IPS-20b (cell line): ENCODE measurements around the gene CWF19L2.
A peak's percentile ranks its signal among the peaks of the same experiment; 100 is the strongest.
"Not testable (repeated sequence)": the region's sequence is repeated elsewhere in the genome, so short reads cannot be mapped to it uniquely, and the experiment has no call there.

ENCODE experiments used
- H3K27ac ChIP-seq: one replicate; pipeline ENCODE4 v1.5.1; 2013; ENCODE audit warnings: low read length
- H3K27me3 ChIP-seq: 2 replicates; pipeline ENCODE4 v1.6.1; 2013; ENCODE audit warnings: mild to moderate bottlenecking, low read length, inconsistent platforms; ENCODE audit not compliant: insufficient read depth
- H3K36me3 ChIP-seq: 2 replicates; pipeline ENCODE4 v1.6.1; 2013; ENCODE audit warnings: low read depth, mild to moderate bottlenecking, inconsistent platforms, low read length, moderate library complexity; ENCODE audit not compliant: insufficient read depth
- H3K4me1 ChIP-seq: 2 replicates; pipeline ENCODE4 v1.6.1; 2013; ENCODE audit warnings: mild to moderate bottlenecking, control low read depth, inconsistent platforms, low read length, moderate library complexity; ENCODE audit not compliant: insufficient read depth
- H3K4me3 ChIP-seq: 2 replicates; pipeline ENCODE4 v1.5.1; 2013; ENCODE audit warnings: mild to moderate bottlenecking, low read length, inconsistent platforms
- H3K9ac ChIP-seq: 2 replicates; pipeline ENCODE4 v1.6.1; 2013; ENCODE audit warnings: low read depth, mild to moderate bottlenecking, inconsistent platforms, low read length, moderate library complexity
- H3K9me3 ChIP-seq: 2 replicates; pipeline ENCODE4 v1.6.1; 2013; ENCODE audit warnings: mild to moderate bottlenecking, low read depth, low read length, inconsistent platforms; ENCODE audit not compliant: insufficient read depth

CWF19L2 gene

GRCh38 chr11:107473792-107474191 is 16.2 kb upstream of the CWF19L2 start:
- no peak overlapping the region for H3K27ac ChIP-seq
- H3K4me1 ChIP-seq = no peaks in the 10 kb centered on the region
- no peaks in the 10 kb centered on the region for H3K27me3 ChIP-seq
- H3K4me3 ChIP-seq = no peak overlapping the region
- H3K9me3 ChIP-seq = no peaks in the 10 kb centered on the region
- H3K36me3 ChIP-seq = no peaks in the 10 kb centered on the region
- no peak overlapping the region for H3K9ac ChIP-seq

DNA sequence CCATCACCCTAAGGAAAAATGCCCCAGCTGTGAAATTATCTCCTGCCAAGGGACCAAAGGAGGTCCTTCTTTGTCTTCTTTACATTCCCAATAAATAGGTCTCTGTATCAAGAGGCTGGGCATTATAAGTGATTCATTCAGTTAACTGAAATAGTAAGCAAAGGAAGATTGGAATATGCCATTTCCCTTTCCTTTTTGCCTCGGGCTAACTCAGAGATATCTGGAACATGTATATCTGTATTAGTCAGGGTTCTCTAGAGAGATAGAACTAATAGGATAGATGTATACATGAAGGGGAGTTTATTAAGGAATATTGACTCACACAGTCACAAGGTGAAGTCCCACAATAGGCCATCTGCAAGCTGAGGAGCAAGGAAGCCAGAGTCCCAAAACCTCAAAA is 15.3 kb upstream of the CWF19L2 start:
- Histone ChIP-seq H3K36me3 (no peaks in the 10 kb centered on the region), H3K9me3 (no peaks in the 10 kb centered on the region), H3K27ac (no peak overlapping the region), H3K27me3 (no peaks in the 10 kb centered on the region), H3K4me3 (no peak overlapping the region), H3K9ac (no peak overlapping the region), H3K4me1 (no peaks in the 10 kb centered on the region)

DNA sequence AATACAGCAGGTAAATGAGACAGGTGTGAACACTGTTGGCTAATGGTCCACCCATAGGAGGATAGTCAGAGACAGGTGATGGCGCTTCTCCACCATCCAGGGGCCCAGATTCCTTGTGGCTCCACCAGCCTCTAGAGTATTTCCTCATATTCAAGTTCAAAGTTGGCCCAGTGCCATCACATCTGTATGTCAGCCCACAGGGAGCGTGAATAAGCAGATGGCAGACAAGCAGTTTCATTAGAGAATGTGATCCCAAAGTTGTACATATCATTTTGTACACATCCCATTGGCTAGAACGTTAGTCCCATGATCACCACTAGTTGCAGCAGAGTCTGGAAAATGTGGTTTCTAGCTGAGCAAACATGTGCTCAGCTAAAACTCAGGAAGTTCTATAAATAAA is 11.0 kb upstream of the CWF19L2 start:
- Histone ChIP-seq H3K9me3 (no peaks in the 10 kb centered on the region; the same call in 1 of the 2 replicates), H3K4me1 (no peaks in the 10 kb centered on the region), H3K4me3 (no peak overlapping the region), H3K9ac (no peak overlapping the region), H3K36me3 (no peaks in the 10 kb centered on the region), H3K27ac (no peak overlapping the region), H3K27me3 (no peaks in the 10 kb centered on the region)

DNA sequence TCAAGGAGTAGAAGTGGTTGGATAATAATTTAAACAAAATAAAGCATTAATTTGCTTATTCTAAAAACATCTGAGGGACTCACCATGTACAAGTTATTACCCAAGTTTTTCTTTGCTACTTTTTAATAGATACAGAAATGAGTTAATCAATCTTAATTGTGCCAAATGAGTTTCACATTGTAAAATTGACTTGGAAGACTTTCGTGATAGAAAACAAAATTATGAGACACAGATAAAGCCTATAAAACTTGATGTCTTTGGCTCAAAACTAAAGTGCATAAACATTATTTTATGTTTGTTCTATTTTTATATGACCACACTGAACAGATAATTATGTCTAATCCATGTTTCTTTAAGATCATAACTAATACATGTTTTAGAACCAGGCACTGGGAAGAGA is 10.1 kb upstream of the CWF19L2 start:
- H3K27ac ChIP-seq = no peak overlapping the region
- no peak overlapping the region for H3K4me3 ChIP-seq
- no peaks in the 10 kb centered on the region; the same call in 1 of the 2 replicates for H3K9me3 ChIP-seq
- H3K9ac ChIP-seq = no peak overlapping the region
- H3K27me3 ChIP-seq = no peaks in the 10 kb centered on the region
- no peaks in the 10 kb centered on the region for H3K36me3 ChIP-seq
- H3K4me1 ChIP-seq = no peaks in the 10 kb centered on the region

GRCh38 chr11:107466275-107466866 is 8.7 kb upstream of the CWF19L2 start:
- not testable (repeated sequence) for H3K27me3 ChIP-seq, H3K27ac ChIP-seq, H3K9me3 ChIP-seq, H3K36me3 ChIP-seq, H3K9ac ChIP-seq, H3K4me1 ChIP-seq, H3K4me3 ChIP-seq

GRCh38 chr11:107457205-107457557 is 444 bp downstream of the CWF19L2 start:
- Histone ChIP-seq H3K4me3 (peak overlapping the region; percentile 98), H3K27ac (peak overlapping the region; percentile 34)

DNA sequence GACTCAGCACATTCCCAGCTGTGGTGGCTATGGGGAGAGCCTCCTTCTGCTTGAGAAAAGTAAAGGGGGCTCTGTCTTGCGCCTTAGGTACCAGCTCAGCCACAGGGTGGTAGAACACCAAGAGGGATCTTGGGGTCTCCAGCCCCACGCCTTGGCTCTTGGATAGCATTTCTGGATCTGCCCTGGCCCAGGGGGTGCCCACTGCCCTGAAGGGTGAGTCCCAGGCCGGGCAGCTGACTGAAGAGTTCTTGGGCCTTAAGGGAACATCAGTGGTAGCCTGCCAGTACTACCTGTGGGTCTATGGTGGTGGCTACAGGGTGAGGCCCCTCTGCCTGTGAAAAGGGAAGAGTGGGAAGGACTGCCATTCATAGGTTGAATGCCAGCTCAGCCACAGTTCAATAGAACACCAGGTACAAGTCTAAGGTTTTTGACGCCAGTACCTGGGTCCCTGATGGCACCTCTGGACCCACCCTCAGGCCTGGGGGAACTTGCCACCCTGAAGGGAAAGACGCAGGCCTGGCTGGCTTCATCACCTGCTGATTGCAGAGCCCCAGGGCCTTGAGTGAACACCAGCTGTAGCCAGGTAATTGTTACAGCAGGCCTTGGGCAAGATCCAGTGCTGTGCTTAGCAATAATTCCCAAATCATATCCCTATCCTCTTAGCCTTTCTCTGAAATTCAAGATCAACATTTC is 3.9 kb downstream of the CWF19L2 start:
- H3K27ac ChIP-seq = no peak overlapping the region
- peaks cover 36% of the 10 kb centered on the region for H3K36me3 ChIP-seq
- no peaks in the 10 kb centered on the region for H3K9me3 ChIP-seq
- H3K4me3 ChIP-seq = no peak overlapping the region
- peaks cover 4% of the 10 kb centered on the region; the same call in 1 of the 2 replicates for H3K4me1 ChIP-seq
- no peak overlapping the region for H3K9ac ChIP-seq
- H3K27me3 ChIP-seq = no peaks in the 10 kb centered on the region

More at GRCh38 chr11:107457205-107457557, 444 bp downstream of the CWF19L2 start:
- Histone ChIP-seq H3K27me3 (no peaks in the 10 kb centered on the region), H3K36me3 (peaks cover 28% of the 10 kb centered on the region), H3K9ac (peak overlapping the region; percentile 97), H3K9me3 (no peaks in the 10 kb centered on the region), H3K4me1 (peaks cover 4% of the 10 kb centered on the region; the same call in 1 of the 2 replicates)

- H3K4me1 ChIP-seq = no peaks in the 10 kb centered on the region
- H3K27ac ChIP-seq = no peak overlapping the region
- no peaks in the 10 kb centered on the region for H3K9me3 ChIP-seq
- H3K9ac ChIP-seq = no peak overlapping the region
- peaks cover 10% of the 10 kb centered on the region for H3K36me3 ChIP-seq
- no peak overlapping the region for H3K4me3 ChIP-seq
- no peaks in the 10 kb centered on the region for H3K27me3 ChIP-seq
These were observed 10.7 kb downstream of the CWF19L2 start for GRCh38 chr11:107446822-107447431.

DNA sequence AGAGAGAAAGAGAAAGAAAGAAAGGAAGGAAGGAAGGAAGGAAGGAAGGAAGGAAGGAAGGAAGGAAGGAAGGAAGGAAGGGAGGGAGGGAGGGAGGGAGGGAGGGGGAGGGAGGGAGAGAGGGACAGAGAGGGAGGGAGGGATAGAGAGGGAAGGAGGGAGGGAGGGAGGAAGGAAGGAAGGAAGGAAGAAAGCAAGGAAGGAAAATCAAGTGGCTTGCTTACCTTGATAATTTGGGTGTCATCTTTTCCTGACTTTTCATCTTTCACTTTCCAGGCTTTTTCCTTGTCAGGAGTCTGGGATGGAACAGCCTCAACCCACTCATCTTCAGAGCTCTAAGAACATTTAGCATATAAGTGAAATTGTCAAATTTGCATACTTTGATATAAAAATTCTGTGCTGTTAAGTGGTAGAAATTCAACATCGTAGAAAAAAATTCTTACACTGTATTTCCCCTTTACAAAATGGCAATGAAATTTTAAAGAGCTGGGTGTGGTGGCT is 14.9 kb downstream of the CWF19L2 start:
- no peaks in the 10 kb centered on the region for H3K9me3 ChIP-seq

GRCh38 chr11:107439586-107440167 is 17.9 kb downstream of the CWF19L2 start:
- Histone ChIP-seq H3K36me3 (peaks cover 44% of the 10 kb centered on the region), H3K4me3 (no peak overlapping the region), H3K4me1 (no peaks in the 10 kb centered on the region), H3K27ac (no peak overlapping the region), H3K27me3 (no peaks in the 10 kb centered on the region), H3K9me3 (no peaks in the 10 kb centered on the region), H3K9ac (no peak overlapping the region)

More for the DNA sequence above, 14.9 kb downstream of the CWF19L2 start:
- Histone ChIP-seq H3K36me3 (peaks cover 43% of the 10 kb centered on the region), H3K27ac (no peak overlapping the region), H3K4me1 (no peaks in the 10 kb centered on the region), H3K4me3 (no peak overlapping the region), H3K9ac (no peak overlapping the region), H3K27me3 (no peaks in the 10 kb centered on the region)

DNA sequence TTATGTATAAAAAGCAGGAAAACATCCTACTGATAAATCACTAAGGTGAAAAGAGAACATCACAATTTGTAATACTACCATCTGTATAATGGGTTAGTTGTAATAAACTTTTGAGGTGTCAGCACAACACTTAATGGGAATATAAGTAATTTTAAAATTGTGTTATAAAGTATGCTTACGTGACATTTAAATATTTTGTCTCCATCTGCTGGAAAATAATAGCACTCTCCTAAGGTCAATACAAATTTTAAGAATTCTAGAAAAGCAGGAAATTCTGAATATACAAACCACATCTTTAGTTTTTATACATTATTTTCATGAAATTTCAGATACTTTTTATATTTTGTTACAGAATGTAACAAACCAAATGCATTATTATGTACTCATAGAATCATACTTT is 19.5 kb downstream of the CWF19L2 start:
- Histone ChIP-seq H3K36me3 (peaks cover 48% of the 10 kb centered on the region), H3K9me3 (no peaks in the 10 kb centered on the region), H3K9ac (no peak overlapping the region), H3K27ac (no peak overlapping the region), H3K27me3 (no peaks in the 10 kb centered on the region), H3K4me3 (no peak overlapping the region), H3K4me1 (no peaks in the 10 kb centered on the region)
